IPS-18c (cell line): ENCODE results near the gene DYNLT5.
"Not testable (repeated sequence)": the region's sequence is repeated elsewhere in the genome, so short reads cannot be mapped to it uniquely, and the experiment has no call there.

Source experiments
- H3K4me3 ChIP-seq: 2 replicates; pipeline ENCODE4 v1.7.0; 2013; ENCODE audit warnings: low read depth, mild to moderate bottlenecking, low read length, moderate library complexity; ENCODE audit not compliant: insufficient read depth
- H3K9me3 ChIP-seq: one replicate; pipeline ENCODE4 v1.6.1; 2013; ENCODE audit warnings: mild to moderate bottlenecking, low read length, moderate library complexity; ENCODE audit not compliant: control insufficient read depth, insufficient read depth

Gene DYNLT5

DNA sequence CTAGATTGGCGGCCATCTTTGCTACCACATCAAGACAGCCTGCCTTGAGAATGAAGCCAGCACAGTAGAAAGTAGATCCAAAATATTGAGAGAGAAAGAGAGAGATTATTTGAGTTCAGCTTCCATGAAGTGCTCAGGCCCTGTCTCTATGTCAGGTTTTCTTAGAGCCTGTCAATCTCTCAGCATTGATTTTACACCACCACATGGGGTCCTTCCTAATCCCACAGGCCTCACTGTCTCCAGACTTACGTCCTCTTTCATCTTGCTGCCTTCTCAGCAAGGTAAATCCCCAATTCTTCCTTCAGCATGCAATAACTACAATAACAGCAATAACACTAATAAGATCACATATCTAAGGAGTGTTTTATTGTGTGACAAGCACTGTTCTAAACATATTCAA lies 21.0 kb downstream of the DYNLT5 start:
- H3K9me3 ChIP-seq = no peaks in the 10 kb centered on the region
- H3K4me3 ChIP-seq = no peak overlapping the region

DNA sequence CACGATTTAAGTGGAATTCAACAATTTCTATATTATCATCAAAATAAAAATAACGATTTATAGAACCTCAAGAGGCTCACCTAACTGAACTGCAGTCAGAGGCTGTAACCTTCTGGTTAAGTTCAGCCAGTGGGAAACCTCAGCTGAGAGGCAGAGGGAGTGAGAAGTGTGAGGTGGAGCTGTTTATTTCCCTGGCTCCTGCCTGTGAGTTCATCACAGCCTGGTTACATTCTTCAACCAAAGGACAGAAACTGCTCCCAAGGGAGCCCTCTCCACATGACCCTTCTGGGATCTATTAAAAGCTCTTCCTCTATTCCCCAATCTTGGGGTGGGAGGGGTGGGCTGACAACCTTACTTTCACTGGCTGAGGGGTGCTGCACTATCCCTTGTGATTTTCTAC lies 22.2 kb downstream of the DYNLT5 start:
- Histone ChIP-seq H3K4me3 (no peak overlapping the region), H3K9me3 (no peaks in the 10 kb centered on the region)

DNA sequence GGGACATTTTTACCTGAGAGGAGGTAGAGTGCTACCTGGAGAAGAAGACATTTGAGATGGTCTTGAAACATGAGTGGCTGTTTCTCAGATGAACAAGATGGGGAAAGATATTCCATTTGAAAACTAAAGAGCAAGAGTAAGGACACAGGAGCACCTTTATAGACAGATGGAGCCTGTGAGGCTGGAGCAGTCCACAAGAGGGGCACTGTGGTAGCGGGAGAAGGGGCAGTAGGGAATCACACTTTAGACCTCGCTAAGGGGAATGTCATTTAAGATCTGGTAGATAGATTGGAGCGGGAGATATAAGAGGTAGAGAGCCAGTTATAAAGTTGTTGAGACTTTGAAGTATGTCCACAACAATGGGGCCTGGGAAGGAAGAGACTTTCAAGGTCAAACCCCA lies 23.4 kb downstream of the DYNLT5 start:
- Histone ChIP-seq H3K9me3 (peaks cover 2% of the 10 kb centered on the region), H3K4me3 (no peak overlapping the region)

DNA sequence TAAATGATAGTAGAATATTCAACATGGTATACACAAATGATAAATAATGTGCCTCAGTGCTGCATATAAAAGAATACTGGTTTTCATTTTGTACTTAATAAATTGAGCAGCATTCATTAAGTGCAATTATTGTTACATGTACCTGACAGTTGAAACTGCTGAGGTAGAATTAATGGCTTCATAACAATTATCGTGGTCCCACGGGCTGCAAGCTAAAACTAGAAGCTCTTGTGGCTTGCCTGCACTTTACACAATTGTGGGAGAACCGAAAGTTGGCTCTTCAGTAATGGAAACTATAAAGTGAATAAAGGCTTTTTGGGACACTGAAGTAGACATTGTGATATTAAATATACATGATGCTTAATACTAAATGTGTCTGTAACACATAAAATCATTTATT lies 25.6 kb downstream of the DYNLT5 start:
- no peak overlapping the region for H3K4me3 ChIP-seq
- peaks cover 3% of the 10 kb centered on the region for H3K9me3 ChIP-seq

DNA sequence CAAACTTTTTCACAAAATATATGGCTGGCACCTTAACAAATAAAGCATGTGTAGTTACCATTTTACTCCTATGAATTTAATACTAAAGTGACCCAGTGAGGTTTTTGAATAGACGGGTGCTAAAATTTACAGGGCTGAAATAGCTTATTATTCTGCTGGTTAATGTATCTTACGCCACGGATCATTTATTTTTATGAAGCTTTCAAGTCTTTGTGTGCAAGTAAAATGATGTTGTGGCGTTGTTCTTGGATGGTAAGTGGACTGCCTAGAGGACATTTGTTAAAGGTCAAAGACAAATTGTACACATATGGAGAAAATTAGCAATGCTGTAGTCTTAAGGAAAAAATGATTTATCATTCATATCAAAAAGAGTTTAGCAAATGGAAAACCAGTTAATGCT lies 26.0 kb downstream of the DYNLT5 start:
- no peak overlapping the region for H3K4me3 ChIP-seq

DNA sequence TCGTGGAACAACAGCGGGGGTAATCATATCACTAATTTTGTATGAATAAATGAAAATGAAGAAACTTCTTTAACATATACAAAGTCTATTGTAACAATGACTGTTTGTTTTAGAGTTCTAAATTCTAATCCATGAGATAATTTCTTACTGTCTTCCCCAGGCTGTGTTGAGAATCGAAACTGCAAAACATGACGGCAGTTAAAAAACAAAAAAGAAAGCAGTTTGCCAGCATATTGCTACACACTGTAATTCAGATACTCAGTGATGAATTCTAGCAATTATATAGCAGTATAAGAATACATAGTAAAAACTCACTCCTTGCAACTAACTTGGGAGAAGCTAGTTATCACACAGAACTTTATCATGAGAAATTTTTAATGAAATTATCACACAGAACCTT lies 26.7 kb downstream of the DYNLT5 start:
- Histone ChIP-seq H3K9me3 (peaks cover 3% of the 10 kb centered on the region), H3K4me3 (no peak overlapping the region)

More for the DNA sequence above, 26.0 kb downstream of the DYNLT5 start:
- H3K9me3 ChIP-seq = peaks cover 3% of the 10 kb centered on the region

DNA sequence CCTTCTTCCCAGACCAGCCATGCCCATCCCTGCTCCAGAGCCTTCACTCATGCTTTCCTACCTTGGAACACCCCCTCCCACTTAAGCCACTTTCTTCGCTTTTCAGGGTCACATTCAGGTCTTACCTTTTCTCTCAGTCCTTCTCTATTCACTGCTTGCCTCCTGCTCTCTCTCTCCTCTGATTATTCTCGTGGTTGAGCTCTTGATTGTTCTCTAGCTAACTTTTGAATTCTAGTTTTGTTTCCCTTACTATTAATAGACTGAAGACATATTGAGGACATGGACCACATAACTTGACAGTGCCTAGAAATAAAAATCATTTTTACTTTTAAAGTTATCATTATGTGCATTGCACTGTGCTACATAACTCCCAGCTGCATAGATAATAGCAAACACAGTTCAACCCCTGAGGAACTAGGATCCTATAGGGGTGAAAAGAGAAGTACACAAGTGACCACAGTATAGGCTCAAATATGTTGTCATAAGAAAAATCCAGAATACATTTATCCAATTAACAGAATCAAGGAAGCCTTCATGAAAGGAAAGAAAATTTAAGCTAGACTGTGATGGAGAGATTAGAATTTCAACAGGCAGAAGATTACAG lies 27.3 kb downstream of the DYNLT5 start:
- H3K4me3 ChIP-seq = no peak overlapping the region
- peaks cover 3% of the 10 kb centered on the region for H3K9me3 ChIP-seq

DNA sequence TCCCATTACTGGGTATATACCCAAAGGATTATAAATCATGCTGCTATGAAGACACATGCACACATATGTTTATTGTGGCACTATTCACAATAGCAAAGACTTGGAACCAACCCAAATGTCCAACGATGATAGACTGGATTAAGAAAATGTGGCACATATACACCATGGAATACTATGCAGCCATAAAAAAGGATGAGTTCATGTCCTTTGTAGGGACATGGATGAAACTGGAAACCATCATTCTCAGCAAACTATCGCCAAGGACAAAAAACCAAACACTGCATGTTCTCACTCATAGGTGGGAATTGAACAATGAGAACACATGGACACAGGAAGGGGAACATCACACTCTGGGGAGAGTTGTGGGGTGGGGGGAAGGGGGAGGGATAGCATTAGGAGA lies 33.5 kb downstream of the DYNLT5 start:
- H3K9me3 ChIP-seq, H3K4me3 ChIP-seq: not testable (repeated sequence)

DNA sequence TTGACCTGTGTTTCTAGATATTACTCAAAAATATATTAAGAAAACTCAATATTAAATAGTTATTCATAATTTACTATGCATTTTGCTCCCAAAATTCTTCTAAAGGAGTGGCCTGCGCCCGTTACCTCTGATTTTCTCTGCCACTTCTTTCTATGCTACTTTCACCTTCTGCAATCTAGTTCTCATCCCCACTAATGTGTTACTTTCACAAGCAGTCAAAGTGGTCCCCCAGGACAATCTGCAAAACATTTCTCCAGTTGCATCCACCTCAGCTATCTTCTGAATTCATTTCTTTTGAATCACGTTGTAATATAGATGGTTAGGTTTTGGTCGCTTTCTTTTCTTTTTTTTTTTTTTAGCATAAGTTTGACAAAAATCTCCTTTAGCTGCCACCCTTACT lies 35.4 kb downstream of the DYNLT5 start:
- Histone ChIP-seq H3K9me3 (no peaks in the 10 kb centered on the region), H3K4me3 (no peak overlapping the region)

DNA sequence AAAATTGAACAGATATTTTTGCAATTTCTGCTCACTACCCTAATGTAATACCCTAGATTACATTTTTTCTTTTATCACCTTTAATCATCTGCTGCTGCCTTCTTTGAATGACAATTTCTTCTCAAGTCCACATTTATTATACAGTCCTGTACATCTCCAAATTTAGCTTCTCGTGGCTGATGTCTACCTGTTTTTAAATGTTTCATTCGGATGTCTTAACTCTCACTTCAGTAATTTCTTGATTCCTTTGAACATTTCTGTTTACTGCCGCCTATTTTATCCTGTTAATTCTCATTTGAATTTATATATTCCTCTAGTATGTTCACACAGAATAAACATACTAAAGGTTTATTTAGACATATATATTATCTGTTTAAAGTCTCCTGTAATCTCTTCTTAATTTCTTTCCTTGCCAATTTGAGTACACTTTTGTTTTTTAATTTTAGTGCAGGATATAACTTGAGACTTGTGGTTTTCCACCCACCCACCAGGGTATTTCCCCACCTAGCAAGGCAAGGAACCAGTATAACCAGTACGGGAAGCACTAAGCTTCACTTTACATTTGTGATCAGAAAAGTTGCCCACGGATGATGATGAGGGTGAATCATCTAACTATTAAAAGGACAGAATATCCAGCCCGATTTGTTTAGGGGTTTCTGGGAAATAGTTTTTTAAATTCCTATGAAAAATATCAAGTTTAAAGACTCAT lies 36.1 kb downstream of the DYNLT5 start:
- Histone ChIP-seq H3K4me3 (no peak overlapping the region), H3K9me3 (no peaks in the 10 kb centered on the region)

DNA sequence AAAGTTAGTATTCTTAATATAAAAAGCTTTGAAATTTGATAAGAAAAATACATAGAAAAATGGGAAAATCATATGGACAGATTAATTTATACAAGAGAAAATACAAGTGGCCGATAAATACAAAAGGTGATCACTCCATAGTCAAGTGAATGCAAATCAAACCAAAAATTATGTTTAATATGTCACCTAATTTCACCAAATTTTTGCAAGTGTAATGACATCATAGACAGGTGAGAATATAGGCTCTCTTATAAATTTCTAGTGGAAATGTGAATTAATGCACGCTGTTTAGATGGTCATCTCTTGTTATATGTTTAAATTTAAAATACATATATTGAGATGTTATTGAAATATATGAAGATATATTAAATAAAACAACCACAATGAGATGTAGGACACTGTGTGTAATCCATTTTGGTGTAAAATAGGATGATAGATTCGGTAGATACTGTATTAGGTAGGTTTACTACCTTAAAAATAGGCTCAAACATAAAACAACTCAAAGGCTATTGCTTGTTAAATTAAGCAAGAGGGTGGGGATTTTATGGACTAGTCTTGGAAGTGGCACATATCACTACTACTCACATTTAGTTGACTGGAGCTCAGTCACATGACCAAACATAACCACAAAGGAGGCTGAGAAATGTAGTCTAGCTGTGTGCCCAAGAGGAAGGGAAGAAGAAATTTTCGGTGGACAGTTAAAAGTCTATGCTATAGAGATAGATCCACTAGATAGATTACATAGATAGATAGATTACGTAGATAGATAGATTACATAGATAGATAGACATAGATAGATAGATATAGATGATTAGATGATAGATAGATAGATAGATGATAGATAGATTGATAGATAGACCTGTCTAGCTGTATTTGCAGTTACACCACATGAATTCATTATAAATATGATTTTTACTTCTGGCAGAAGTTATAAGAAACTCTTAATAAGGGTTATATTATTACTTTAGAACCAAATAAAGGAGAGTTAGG lies 39.7 kb downstream of the DYNLT5 start:
- no peaks in the 10 kb centered on the region for H3K9me3 ChIP-seq
- H3K4me3 ChIP-seq = no peak overlapping the region

DNA sequence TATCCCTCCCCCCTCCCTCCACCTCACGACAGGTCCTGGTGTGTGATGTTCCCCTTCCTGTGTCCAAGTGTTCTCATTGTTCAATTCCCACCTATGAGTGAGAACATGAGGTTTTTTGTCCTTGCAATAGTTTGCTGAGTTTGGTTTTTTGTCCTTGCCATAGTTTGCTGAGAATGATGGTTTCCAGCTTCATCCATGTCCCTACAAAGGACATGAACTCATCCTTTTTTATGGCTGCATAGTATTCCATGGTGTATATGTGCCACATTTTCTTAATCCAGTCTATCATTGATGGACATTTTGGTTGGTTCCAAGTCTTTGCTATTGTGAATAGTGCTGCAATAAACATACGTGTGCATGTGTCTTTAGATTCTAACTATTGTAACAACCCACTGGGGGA lies 43.6 kb downstream of the DYNLT5 start:
- not testable (repeated sequence) for H3K9me3 ChIP-seq, H3K4me3 ChIP-seq

DNA sequence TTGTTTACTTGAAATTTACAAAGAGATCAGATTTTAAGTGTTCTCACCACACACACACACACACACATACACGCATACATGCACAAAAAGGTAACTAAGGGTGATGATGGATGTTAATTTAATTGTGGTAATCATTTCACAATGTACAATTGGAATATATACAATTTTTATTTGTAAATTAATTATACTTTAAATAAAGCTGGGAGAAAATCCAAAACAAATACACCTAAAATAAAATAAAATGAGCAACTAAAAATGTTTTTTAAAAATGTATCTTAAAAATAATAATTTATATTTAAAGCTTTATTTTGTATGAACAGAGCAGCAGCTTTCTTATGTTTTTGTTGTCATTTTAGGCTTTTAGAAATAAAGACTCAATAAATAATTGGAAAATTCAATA lies 57.0 kb downstream of the DYNLT5 start:
- no peak overlapping the region for H3K4me3 ChIP-seq
- no peaks in the 10 kb centered on the region for H3K9me3 ChIP-seq

DNA sequence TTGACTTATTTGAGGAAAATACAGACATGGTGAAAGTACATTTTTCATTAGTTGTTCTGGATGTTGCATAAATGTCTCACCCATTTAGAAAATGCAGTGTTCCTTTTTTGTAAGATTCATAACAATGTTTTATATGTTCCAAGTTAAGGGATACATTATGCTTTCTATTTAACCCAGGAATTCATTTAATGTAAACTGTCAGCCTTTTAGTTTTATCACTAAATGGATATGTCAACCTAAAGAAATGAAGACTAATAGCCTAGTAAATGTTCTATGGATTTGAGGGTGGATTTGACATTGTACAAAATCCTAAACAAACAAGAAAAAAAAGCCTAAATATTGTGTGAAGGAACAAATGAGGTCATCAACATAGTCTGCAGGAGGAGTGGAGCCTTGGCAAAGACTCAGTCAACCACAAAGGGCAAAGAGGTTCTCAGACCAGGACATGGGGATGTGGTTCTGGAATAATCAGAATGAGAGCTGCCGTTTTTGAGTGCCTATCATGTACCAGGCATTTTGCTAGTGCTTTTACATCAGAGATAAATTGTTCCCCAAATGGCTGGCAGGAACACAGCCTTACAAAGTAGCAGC lies 57.6 kb downstream of the DYNLT5 start:
- no peak overlapping the region for H3K4me3 ChIP-seq
- no peaks in the 10 kb centered on the region for H3K9me3 ChIP-seq

DNA sequence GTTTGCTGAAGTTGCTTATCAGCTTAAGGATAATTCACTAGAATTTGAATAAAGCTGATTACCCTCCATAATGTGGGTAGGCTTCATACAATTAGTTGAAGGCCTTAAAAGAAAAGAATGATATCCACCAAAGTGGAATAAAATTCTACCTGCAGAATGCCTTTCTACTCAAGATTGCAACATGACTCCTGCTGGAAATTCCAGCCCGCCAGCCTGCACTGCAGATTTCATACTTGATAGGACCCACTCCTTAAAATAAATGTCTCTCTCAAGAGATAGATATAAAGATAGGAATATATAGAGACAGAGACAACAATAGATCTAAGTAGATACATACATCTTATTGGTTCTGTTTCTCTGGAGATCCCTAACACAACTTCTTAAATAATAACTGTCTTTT lies 72.5 kb downstream of the DYNLT5 start:
- Histone ChIP-seq H3K4me3 (no peak overlapping the region), H3K9me3 (no peaks in the 10 kb centered on the region)
